Osteocyte (in vitro differentiated cells): ENCODE results near the gene SLC37A4. TPM values are rescaled to one million over a fixed set of nuclear protein-coding genes. Genes with fewer than 3 reads are reported as not detected.
"Not testable (repeated sequence)": the region's sequence is repeated elsewhere in the genome, so short reads cannot be mapped to it uniquely, and the experiment has no call there.

ENCODE experiments used
- DNase-seq: peaks from one replicate; pipeline ENCODE4 v3.0.0; 2021; ENCODE audit warnings: mixed read lengths; ENCODE audit not compliant: unreplicated experiment; ENCODE audit errors: extremely low spot score
- H3K27ac Mint-ChIP-seq: one replicate; pipeline ENCODE4 v1.8.0; 2021; ENCODE audit warnings: mild to moderate bottlenecking, mixed read lengths; ENCODE audit not compliant: unreplicated experiment
- H3K27me3 Mint-ChIP-seq: one replicate; pipeline ENCODE4 v1.8.0; 2021; ENCODE audit warnings: mixed read lengths; ENCODE audit not compliant: unreplicated experiment
- H3K36me3 Mint-ChIP-seq: one replicate; pipeline ENCODE4 v1.8.0; 2021; ENCODE audit warnings: mixed read lengths; ENCODE audit not compliant: unreplicated experiment
- H3K4me1 Mint-ChIP-seq: one replicate; pipeline ENCODE4 v1.8.0; 2021; ENCODE audit warnings: mixed read lengths; ENCODE audit not compliant: unreplicated experiment
- H3K4me3 Mint-ChIP-seq: one replicate; pipeline ENCODE4 v1.8.0; 2021; ENCODE audit warnings: mild to moderate bottlenecking, moderate library complexity, mixed read lengths; ENCODE audit not compliant: unreplicated experiment
- H3K9me3 Mint-ChIP-seq: one replicate; pipeline ENCODE4 v1.8.0; 2021; ENCODE audit warnings: mixed read lengths; ENCODE audit not compliant: unreplicated experiment
- CTCF ChIP-seq: fragments of 200-600 bp; sonication (generic); IDR thresholded peaks from 2 replicates; pipeline ENCODE4 v1.5.0; 2021; ENCODE audit warnings: antibody characterized with exemption, mild to moderate bottlenecking, moderate library complexity
- total RNA-seq: library from RNA; stranded (reverse); gene quantifications from 2 replicates; pipeline ENCODE4 v1.2.1, GENCODE V29; 2021

SLC37A4 gene
- total RNA-seq, 1 donor from 2014 or later = 16.3 TPM

- Mint-ChIP-seq H3K36me3 (peaks cover 19% of the 10 kb centered on the region), H3K4me3 (no peak overlapping the region), H3K4me1 (no peaks in the 10 kb centered on the region), H3K27ac (no peak overlapping the region), H3K27me3 (no peaks in the 10 kb centered on the region), H3K9me3 (no peaks in the 10 kb centered on the region)
- no peak for DNase-seq
- TF ChIP-seq CTCF = no peak
Observed at GRCh38 chr11:119042927-119043326, 12.2 kb upstream of the SLC37A4 start.

- Mint-ChIP-seq H3K4me3 (no peak overlapping the region), H3K9me3 (no peaks in the 10 kb centered on the region), H3K36me3 (peaks cover 11% of the 10 kb centered on the region), H3K4me1 (no peaks in the 10 kb centered on the region), H3K27me3 (no peaks in the 10 kb centered on the region), H3K27ac (no peak overlapping the region)
- DNase-seq = no peak
- no peak for TF ChIP-seq CTCF
Observed at GRCh38 chr11:119041821-119042514, 11.3 kb upstream of the SLC37A4 start.

- not testable (repeated sequence) for H3K27me3 Mint-ChIP-seq, H3K4me1 Mint-ChIP-seq, H3K4me3 Mint-ChIP-seq, DNase-seq, H3K27ac Mint-ChIP-seq, H3K36me3 Mint-ChIP-seq, H3K9me3 Mint-ChIP-seq
Observed at GRCh38 chr11:119039471-119039870, 8.8 kb upstream of the SLC37A4 start.

- no peak for DNase-seq
- no peaks in the 10 kb centered on the region for H3K36me3 Mint-ChIP-seq
- no peak for TF ChIP-seq CTCF
- H3K9me3 Mint-ChIP-seq = no peaks in the 10 kb centered on the region
- no peaks in the 10 kb centered on the region for H3K4me1 Mint-ChIP-seq
- no peaks in the 10 kb centered on the region for H3K27me3 Mint-ChIP-seq
- no peak overlapping the region for H3K4me3 Mint-ChIP-seq
- H3K27ac Mint-ChIP-seq = no peak overlapping the region
Observed at GRCh38 chr11:119038884-119039283, 8.2 kb upstream of the SLC37A4 start.

GRCh38 chr11:119034813-119035212 lies 4.1 kb upstream of the SLC37A4 start:
- Mint-ChIP-seq H3K27me3 (no peaks in the 10 kb centered on the region), H3K36me3 (no peaks in the 10 kb centered on the region), H3K27ac (no peak overlapping the region), H3K9me3 (no peaks in the 10 kb centered on the region), H3K4me1 (peaks cover 3% of the 10 kb centered on the region), H3K4me3 (no peak overlapping the region)
- no peak for DNase-seq
- TF ChIP-seq CTCF = no peak

GRCh38 chr11:119033421-119033820 lies 2.7 kb upstream of the SLC37A4 start:
- DNase-seq, H3K9me3 Mint-ChIP-seq, H3K27me3 Mint-ChIP-seq, H3K36me3 Mint-ChIP-seq, H3K27ac Mint-ChIP-seq, H3K4me3 Mint-ChIP-seq: not testable (repeated sequence)
- H3K4me1 Mint-ChIP-seq = peaks cover 14% of the 10 kb centered on the region
